ENCODE results near the gene TSACC. TPM values are rescaled to one million over a fixed set of nuclear protein-coding genes. Genes with fewer than 3 reads are reported as not detected.

Gene TSACC
- total RNA-seq, 2 donors from 2014 or later: not detected

- intact Hi-C loops (cut with DNase I): no loop called here
- WGBS, 2 donors: 45 to 69% methylated on average over 5 to 7 of the region's 7 CpGs
- no peaks in the 10 kb centered on the region for H3K36me3 ChIP-seq (replicated peaks in 1 of 2; ENCODE audit: insufficient read depth in 1 of 2, low read depth in 2 of 2)
- H3K4me1 ChIP-seq: peaks cover 32% of the 10 kb centered on the region
- no peaks in the 10 kb centered on the region for H3K27me3 ChIP-seq
- no peak overlapping the region for H3K27ac ChIP-seq
- no peaks in the 10 kb centered on the region for H3K9me3 ChIP-seq
- no peak overlapping the region for H3K4me3 ChIP-seq
- TF ChIP-seq POLR2A (IDR thresholded peaks at IDR 0.05): no peak
- TF ChIP-seq CTCF (IDR thresholded peaks at IDR 0.05): no peak
- peak in 3 of 4 donors; percentile 30 to 66 (median 46) for DNase-seq
- no peak for ATAC-seq
These were observed 33.4 kb downstream of the TSACC start for GRCh38 chr1:156371553-156372264.

- H3K36me3 ChIP-seq (replicated peaks in 1 of 2; ENCODE audit: insufficient read depth in 1 of 2, low read depth in 2 of 2): no peaks in the 10 kb centered on the region
- no peaks in the 10 kb centered on the region for H3K9me3 ChIP-seq
- H3K27ac ChIP-seq: no peak overlapping the region
- peaks cover 32% of the 10 kb centered on the region for H3K4me1 ChIP-seq
- TF ChIP-seq CTCF (IDR thresholded peaks at IDR 0.05) (no peak), POLR2A (IDR thresholded peaks at IDR 0.05) (no peak)
- DNase-seq (no peak), ATAC-seq (no peak)
- intact Hi-C loops (cut with DNase I): no loop called here
- H3K4me3 ChIP-seq: no peak overlapping the region
- no peaks in the 10 kb centered on the region for H3K27me3 ChIP-seq
These were observed 33.9 kb downstream of the TSACC start for GRCh38 chr1:156372265-156372586.

GRCh38 chr1:156372876-156373275 is 34.5 kb downstream of the TSACC start:
- Histone ChIP-seq H3K36me3 (replicated peaks in 1 of 2; ENCODE audit: insufficient read depth in 1 of 2, low read depth in 2 of 2) (no peaks in the 10 kb centered on the region), H3K27me3 (no peaks in the 10 kb centered on the region), H3K4me3 (no peak overlapping the region), H3K9me3 (no peaks in the 10 kb centered on the region), H3K27ac (no peak overlapping the region), H3K4me1 (peaks cover 32% of the 10 kb centered on the region)
- WGBS, 2 donors: 75 to 79% methylated on average over 4 of the region's 4 CpGs
- DNase-seq (no peak), ATAC-seq (no peak)
- TF ChIP-seq POLR2A (IDR thresholded peaks at IDR 0.05): no peak
- TF ChIP-seq CTCF (IDR thresholded peaks at IDR 0.05): no peak
- intact Hi-C loops (cut with DNase I): no loop called here

GRCh38 chr1:156373546-156373945 is 35.2 kb downstream of the TSACC start:
- no peak overlapping the region for H3K4me3 ChIP-seq
- H3K4me1 ChIP-seq: peaks cover 26% of the 10 kb centered on the region
- no peaks in the 10 kb centered on the region for H3K27me3 ChIP-seq
- H3K9me3 ChIP-seq: no peaks in the 10 kb centered on the region
- intact Hi-C loops (cut with DNase I): no loop called here
- H3K27ac ChIP-seq: no peak overlapping the region
- no peaks in the 10 kb centered on the region for H3K36me3 ChIP-seq (replicated peaks in 1 of 2; ENCODE audit: insufficient read depth in 1 of 2, low read depth in 2 of 2)
- TF ChIP-seq POLR2A (IDR thresholded peaks at IDR 0.05): no peak
- no peak for TF ChIP-seq CTCF (IDR thresholded peaks at IDR 0.05)
- no peak for DNase-seq
- ATAC-seq: no peak

GRCh38 chr1:156376146-156376545 is 37.8 kb downstream of the TSACC start:
- DNase-seq: no peak
- intact Hi-C loops (cut with DNase I): no loop called here
- TF ChIP-seq POLR2A (IDR thresholded peaks at IDR 0.05): no peak
- TF ChIP-seq CTCF (IDR thresholded peaks at IDR 0.05): no peak
- Histone ChIP-seq H3K4me3 (no peak overlapping the region), H3K36me3 (replicated peaks in 1 of 2; ENCODE audit: insufficient read depth in 1 of 2, low read depth in 2 of 2) (no peaks in the 10 kb centered on the region), H3K9me3 (no peaks in the 10 kb centered on the region), H3K27ac (no peak overlapping the region), H3K4me1 (peaks cover 15% of the 10 kb centered on the region), H3K27me3 (no peaks in the 10 kb centered on the region)
- no peak for ATAC-seq
- 90 to 93% methylated on average over 2 of the region's 2 CpGs for WGBS, 2 donors
